Progenitor cell of endocrine pancreas (in vitro differentiated cells): ENCODE data around the gene TBXA2R. TPM values are rescaled to one million over a fixed set of nuclear protein-coding genes. Genes with fewer than 3 reads are reported as not detected.

ENCODE experiments used
- DNase-seq: peaks from one replicate; pipeline ENCODE4 v3.0.0; 2021; ENCODE audit warnings: low spot score; ENCODE audit not compliant: unreplicated experiment
- H3K27ac Mint-ChIP-seq: 2 replicates; pipeline ENCODE4 v1.8.0; 2021; ENCODE audit warnings: mild to moderate bottlenecking, moderate library complexity, mixed read lengths
- H3K27me3 Mint-ChIP-seq: 2 replicates; pipeline ENCODE4 v1.8.0; 2021; ENCODE audit warnings: mixed read lengths
- H3K36me3 Mint-ChIP-seq: 2 replicates; pipeline ENCODE4 v1.8.0; 2022; ENCODE audit warnings: mixed read lengths; ENCODE audit not compliant: insufficient read depth
- H3K4me1 Mint-ChIP-seq: 2 replicates; pipeline ENCODE4 v1.8.0; 2021; ENCODE audit warnings: low read depth, mixed read lengths
- H3K4me3 Mint-ChIP-seq: 2 replicates; pipeline ENCODE4 v1.8.0; 2021; ENCODE audit warnings: low read depth, mild to moderate bottlenecking, moderate library complexity, mixed read lengths
- H3K9me3 Mint-ChIP-seq: 2 replicates; pipeline ENCODE4 v1.8.0; 2021; ENCODE audit warnings: low read depth, mixed read lengths
- CTCF ChIP-seq: fragments of 200-600 bp; sonication (generic); IDR thresholded peaks from one replicate; pipeline ENCODE4 v1.5.0; 2021; ENCODE audit warnings: antibody characterized with exemption, mild to moderate bottlenecking; ENCODE audit not compliant: unreplicated experiment
- total RNA-seq: library from RNA; stranded (reverse); gene quantifications from 2 replicates; pipeline ENCODE4 v1.2.1, GENCODE V29; 2021

Gene TBXA2R
- total RNA-seq, 1 donor from 2014 or later: not detected

GRCh38 chr19:3548606-3549005 lies 58.1 kb downstream of the TBXA2R start:
- no peak overlapping the region for H3K27ac Mint-ChIP-seq
- no peaks in the 10 kb centered on the region for H3K27me3 Mint-ChIP-seq
- H3K36me3 Mint-ChIP-seq: peaks cover 3% of the 10 kb centered on the region
- DNase-seq: no peak
- H3K4me3 Mint-ChIP-seq: no peak overlapping the region
- no peaks in the 10 kb centered on the region for H3K4me1 Mint-ChIP-seq
- H3K9me3 Mint-ChIP-seq: no peaks in the 10 kb centered on the region
- no peak for TF ChIP-seq CTCF

DNA sequence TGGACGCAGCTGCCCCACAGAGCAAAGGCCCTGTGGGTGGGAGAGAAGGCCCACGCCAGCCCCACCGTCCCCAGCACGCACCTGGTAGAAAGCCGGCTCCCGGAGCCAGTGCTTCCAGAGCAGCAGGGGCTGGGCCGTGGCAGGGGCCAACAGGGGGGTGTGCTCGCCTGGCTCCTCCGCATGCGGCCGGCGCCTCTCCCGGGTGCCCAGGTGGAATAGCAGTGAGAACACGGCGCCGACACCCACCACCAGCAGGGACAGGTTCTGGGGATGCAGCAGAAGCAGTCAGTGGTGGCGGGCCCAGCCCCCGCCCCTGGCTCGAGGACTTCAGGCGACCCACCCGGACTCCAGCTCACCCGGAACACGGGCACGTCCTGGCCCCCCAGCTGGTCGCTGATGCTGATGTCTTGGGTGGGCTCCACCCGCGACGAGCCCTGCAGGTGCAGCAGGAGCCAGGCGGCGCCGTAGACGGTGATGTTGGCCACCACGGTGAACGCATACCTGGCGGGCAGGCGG lies 58.9 kb downstream of the TBXA2R start:
- no peak for DNase-seq
- Mint-ChIP-seq H3K4me3 (no peak overlapping the region), H3K9me3 (no peaks in the 10 kb centered on the region), H3K27me3 (no peaks in the 10 kb centered on the region), H3K36me3 (peaks cover 3% of the 10 kb centered on the region), H3K27ac (no peak overlapping the region), H3K4me1 (no peaks in the 10 kb centered on the region)
- no peak for TF ChIP-seq CTCF

DNA sequence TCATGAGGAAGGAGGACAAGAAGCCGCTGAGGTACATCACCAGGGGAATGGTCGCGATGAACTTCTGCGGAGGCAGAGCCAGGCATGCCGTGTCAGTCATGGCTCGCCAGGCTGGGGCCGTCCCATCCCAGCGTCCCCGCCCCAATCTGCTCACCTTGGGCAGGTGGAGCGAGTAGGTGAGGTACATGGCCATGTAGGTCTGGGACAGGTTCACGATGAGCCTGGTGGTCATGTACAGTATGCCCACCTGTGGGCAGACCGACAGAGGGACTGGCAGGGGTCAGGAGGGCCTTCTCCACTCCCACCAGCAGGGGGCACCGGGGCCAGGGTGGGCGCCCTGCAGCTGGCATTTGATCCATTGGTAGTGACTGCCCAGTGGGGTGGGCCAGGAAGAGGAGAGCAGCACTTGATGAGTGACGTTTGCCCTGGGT lies 59.4 kb downstream of the TBXA2R start:
- Mint-ChIP-seq H3K36me3 (peaks cover 3% of the 10 kb centered on the region), H3K4me3 (no peak overlapping the region), H3K27ac (no peak overlapping the region), H3K4me1 (no peaks in the 10 kb centered on the region), H3K9me3 (no peaks in the 10 kb centered on the region), H3K27me3 (no peaks in the 10 kb centered on the region)
- no peak for DNase-seq
- peak; percentile 49 for TF ChIP-seq CTCF

DNA sequence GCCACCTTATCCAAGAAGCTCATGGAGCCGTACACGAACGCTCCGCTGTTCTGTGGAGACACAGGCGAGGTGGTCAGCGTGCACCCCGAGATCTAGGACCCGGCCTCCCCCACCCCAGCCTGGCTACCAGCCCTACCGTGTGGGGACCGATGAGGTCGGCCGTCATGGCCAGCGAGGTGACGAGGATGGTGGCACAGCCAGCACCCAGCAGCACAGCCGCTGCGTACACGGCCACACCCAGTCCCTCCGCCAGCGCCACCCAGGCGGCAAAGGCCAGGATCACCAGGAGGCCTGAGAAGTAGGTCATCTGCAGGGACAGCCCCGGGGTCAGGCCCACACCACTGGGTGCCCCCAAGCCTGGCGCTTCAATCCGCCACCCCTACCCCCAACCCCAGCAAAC lies 60.6 kb downstream of the TBXA2R start:
- no peaks in the 10 kb centered on the region for H3K9me3 Mint-ChIP-seq
- no peak overlapping the region for H3K27ac Mint-ChIP-seq
- no peak for TF ChIP-seq CTCF
- H3K4me1 Mint-ChIP-seq: no peaks in the 10 kb centered on the region
- no peak overlapping the region for H3K4me3 Mint-ChIP-seq
- DNase-seq: no peak
- peaks cover 3% of the 10 kb centered on the region for H3K36me3 Mint-ChIP-seq
- no peaks in the 10 kb centered on the region for H3K27me3 Mint-ChIP-seq

- Mint-ChIP-seq H3K27me3 (no peaks in the 10 kb centered on the region), H3K4me1 (no peaks in the 10 kb centered on the region), H3K4me3 (no peak overlapping the region), H3K27ac (no peak overlapping the region), H3K9me3 (no peaks in the 10 kb centered on the region), H3K36me3 (peaks cover 3% of the 10 kb centered on the region)
- no peak for DNase-seq
- TF ChIP-seq CTCF: no peak
These were observed 61.0 kb downstream of the TBXA2R start for GRCh38 chr19:3545669-3546034.
